MCF 10A (cell line): ENCODE results near the gene SLC25A1. TPM values are rescaled to one million over a fixed set of nuclear protein-coding genes. Genes with fewer than 3 reads are reported as not detected.

Experiments used
- BruUV-seq: library from RNA; stranded (reverse); fragments of 400-500 nt; replicated peaks from 2 replicates; lab custom pipeline; 2021; lab: Mats Ljungman, UMichigan
- CTCF ChIA-PET: fragments of 300-600 bp; sonication (Branson Sonifier 250); formaldehyde crosslinking; extraction: SDS; loops from one replicate; lab custom pipeline; 2021; ENCODE audit warnings: antibody characterized with exemption, inconsistent platforms; lab: Yijun Ruan, JAX
- POLR2A ChIA-PET: fragments of 300-600, 350-650 bp; sonication (Branson Sonifier 250); formaldehyde crosslinking; extraction: SDS; loops from one replicate; lab custom pipeline; 2020; ENCODE audit warnings: antibody characterized with exemption, inconsistent platforms; lab: Yijun Ruan, JAX
- DNase-seq: peaks from one replicate; pipeline ENCODE4 v3.0.0-alpha.2; 2018; ENCODE audit not compliant: unreplicated experiment
- H3K27ac Mint-ChIP-seq: one replicate; pipeline ENCODE4 v1.8.0; 2022; ENCODE audit warnings: mild to moderate bottlenecking, low read depth, mixed read lengths; ENCODE audit not compliant: unreplicated experiment
- H3K27me3 Mint-ChIP-seq: one replicate; pipeline ENCODE4 v1.8.0; 2022; ENCODE audit warnings: mixed read lengths; ENCODE audit not compliant: insufficient read depth, unreplicated experiment
- H3K36me3 Mint-ChIP-seq: one replicate; pipeline ENCODE4 v1.8.0; 2022; ENCODE audit warnings: mild to moderate bottlenecking, moderate library complexity, mixed read lengths; ENCODE audit not compliant: insufficient read depth, unreplicated experiment
- H3K4me1 Mint-ChIP-seq: one replicate; pipeline ENCODE4 v1.8.0; 2022; ENCODE audit warnings: mixed read lengths; ENCODE audit not compliant: insufficient read depth, unreplicated experiment
- H3K4me3 Mint-ChIP-seq: one replicate; pipeline ENCODE4 v1.8.0; 2022; ENCODE audit warnings: mild to moderate bottlenecking, moderate library complexity, mixed read lengths; ENCODE audit not compliant: unreplicated experiment
- H3K9me3 Mint-ChIP-seq: one replicate; pipeline ENCODE4 v1.8.0; 2022; ENCODE audit warnings: mixed read lengths; ENCODE audit not compliant: unreplicated experiment
- CTCF ChIP-seq: fragments of 200-600 bp; IDR thresholded peaks from one replicate; pipeline ENCODE4 v1.8.0; 2022; ENCODE audit warnings: antibody characterized with exemption, mild to moderate bottlenecking; ENCODE audit not compliant: unreplicated experiment
- intact Hi-C: fragments of 100-400 bp; cut with micrococcal nuclease; formaldehyde crosslinking; loops from 2 replicates; pipeline ENCODE4 v1.14.1; 2022
- total RNA-seq: library from RNA; stranded (reverse); gene quantifications from 2 replicates; pipeline ENCODE4 v1.2.3, GENCODE V29; 2022

Gene SLC25A1
- total RNA-seq, 1 experiment from 2014 or later = 53.9 TPM

DNA sequence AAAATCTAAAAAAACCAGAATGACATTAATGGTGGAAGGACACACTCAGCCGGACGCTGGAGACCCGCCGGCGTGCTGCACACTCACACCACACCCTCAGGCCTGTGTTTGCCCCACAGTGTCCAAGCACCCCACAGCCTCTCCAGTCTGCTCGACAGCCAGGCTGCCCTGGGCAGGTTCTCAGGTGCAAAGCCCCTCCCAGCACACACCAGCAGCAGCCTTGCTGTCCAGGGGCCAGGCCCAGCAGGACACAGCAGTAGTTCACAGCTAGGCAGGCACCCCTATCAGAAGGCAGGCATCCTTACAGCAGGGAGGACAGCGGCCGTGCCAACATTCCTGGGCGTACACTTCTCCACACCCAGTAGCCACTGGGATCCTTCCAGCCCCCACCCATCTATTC is 1.7 kb upstream of the SLC25A1 start:
- ChIA-PET CTCF (interaction anchor here (0.5 to 2.2 kb wide), 11 partner anchors 16 to 450 kb away, joined by 3 to 6 read pairs (median 4); partner anchors contain the start of gene ESS2), POLR2A (interaction anchor here (1.0 to 3.3 kb wide), 5 partner anchors 107 to 252 kb away, joined by 3 to 22 read pairs (median 7); partner anchors contain the start of genes CLTCL1, HIRA and MRPL40)
- no TSS peak for BruUV-seq

GRCh38 chr22:19179497-19180048 is 1.0 kb upstream of the SLC25A1 start:
- Mint-ChIP-seq H3K9me3 (no peaks in the 10 kb centered on the region), H3K36me3 (peaks cover 19% of the 10 kb centered on the region), H3K27me3 (no peaks in the 10 kb centered on the region), H3K4me3 (peak overlapping the region; percentile 75), H3K4me1 (peaks cover 15% of the 10 kb centered on the region), H3K27ac (peak overlapping the region; percentile 19)
- TF ChIP-seq CTCF = peak; percentile 68
- intact Hi-C loops = loop anchor here (1.0 to 5.0 kb wide), 4 partner anchors 111 to 451 kb away; partner anchors contain the start of genes C22orf39, CLTCL1 and HIRA
- ChIA-PET CTCF (interaction anchor here (0.5 to 2.2 kb wide), 18 partner anchors 16 to 1470 kb away, joined by 3 to 6 read pairs (median 4); partner anchors contain the start of gene ESS2), POLR2A (interaction anchor here (1.0 to 3.3 kb wide), 10 partner anchors 8 to 298 kb away, joined by 3 to 30 read pairs (median 6); partner anchors contain the start of genes C22orf39, CLTCL1, ESS2 and HIRA)
- DNase-seq = peak; percentile 80
- BruUV-seq = no TSS peak

More for the DNA sequence above, 1.7 kb upstream of the SLC25A1 start:
- Mint-ChIP-seq H3K27me3 (no peaks in the 10 kb centered on the region), H3K4me3 (no peak overlapping the region), H3K36me3 (peaks cover 19% of the 10 kb centered on the region), H3K4me1 (peaks cover 16% of the 10 kb centered on the region), H3K9me3 (no peaks in the 10 kb centered on the region), H3K27ac (no peak overlapping the region)
- intact Hi-C loops = no loop called here
- no peak for DNase-seq
- no peak for TF ChIP-seq CTCF

DNA sequence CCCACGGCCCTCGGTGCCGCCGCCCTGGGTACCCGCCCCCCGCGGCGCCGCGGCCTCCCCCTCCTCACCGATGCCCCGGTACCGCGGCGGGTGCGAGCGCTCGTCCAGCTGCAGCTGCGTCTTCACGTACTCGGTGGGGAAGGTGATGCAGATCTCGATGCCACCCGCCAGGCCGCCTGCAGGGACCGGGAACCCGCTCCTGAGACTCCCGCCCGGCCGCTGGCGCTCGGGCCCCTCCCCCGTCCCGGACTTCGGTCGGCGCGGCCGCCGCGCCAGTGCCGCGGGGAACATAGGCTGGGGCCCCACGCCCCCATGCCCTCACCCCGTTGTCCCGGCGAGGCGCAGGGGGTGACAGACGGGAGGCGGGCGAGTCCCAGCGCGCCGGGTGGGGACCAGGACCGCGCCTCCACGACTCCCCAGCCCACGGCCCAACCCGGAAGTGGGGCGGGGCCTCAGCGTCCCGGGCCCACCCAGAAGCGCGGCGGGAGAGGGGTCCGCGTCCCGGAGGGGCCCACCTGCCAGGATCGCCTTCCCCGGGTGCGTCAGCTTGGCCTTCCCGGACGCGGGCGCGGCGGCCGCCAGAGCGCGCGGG is 375 bp downstream of the SLC25A1 start:
- H3K36me3 Mint-ChIP-seq = peaks cover 19% of the 10 kb centered on the region
- H3K27me3 Mint-ChIP-seq = no peaks in the 10 kb centered on the region
- peak; percentile 41 for DNase-seq
- H3K27ac Mint-ChIP-seq = peak overlapping the region; percentile 31
- peak overlapping the region; percentile 75 for H3K4me3 Mint-ChIP-seq
- ChIA-PET CTCF (interaction anchor here (0.6 to 2.2 kb wide), 5 partner anchors 29 to 187 kb away, joined by 3 to 5 read pairs (median 4); partner anchors contain the start of gene ESS2), POLR2A (interaction anchor here (0.5 to 3.3 kb wide), 20 partner anchors 9 to 1739 kb away, joined by 3 to 30 read pairs (median 4); partner anchors contain the start of genes C22orf39, CDC45, CLTCL1 and DGCR2)
- peaks cover 24% of the 10 kb centered on the region for H3K4me1 Mint-ChIP-seq
- no peak for TF ChIP-seq CTCF
- intact Hi-C loops = loop anchor here (2.0 to 5.0 kb wide), 3 partner anchors 113 to 453 kb away; partner anchors contain the start of genes C22orf39 and CLTCL1
- H3K9me3 Mint-ChIP-seq = no peaks in the 10 kb centered on the region
- no TSS peak for BruUV-seq
